Heart right ventricle (tissue), 16 donors: Measurements from ENCODE around the gene TRABD. TPM values are rescaled to one million over a fixed set of nuclear protein-coding genes. Genes with fewer than 3 reads are reported as not detected.

ENCODE experiments used
- ATAC-seq, 8 donors: fragments of 200-7000 bp; cut with Tn5 transposase; one replicate each; pipeline ENCODE4 v1.9.1; 2020; ENCODE audit warnings: mild to moderate bottlenecking in 8 of 8, moderate library complexity in 8 of 8, moderate number of reproducible peaks in 1 of 8
- DNase-seq, 2 donors: peaks; one replicate each; pipeline ENCODE4 v3.0.0-alpha.2; 2020
- H3K27ac ChIP-seq, 10 donors: fragments of 200-600 bp; sonication (generic) in 2 of 10; one replicate each; pipeline versions ENCODE4 v1.5.0 to v1.8.0; 2020 to 2022; ENCODE audit warnings: mild to moderate bottlenecking in 3 of 10
- H3K27me3 ChIP-seq, 7 donors: fragments of 200-600 bp; one replicate each; pipeline ENCODE4 v1.8.0; 2021 to 2022; ENCODE audit warnings: mild to moderate bottlenecking in 2 of 7
- H3K36me3 ChIP-seq, 9 donors: fragments of 200-600 bp; sonication (generic) in 1 of 9; one replicate each; pipeline versions ENCODE4 v1.5.0 to v1.8.0; 2020 to 2022; ENCODE audit warnings: mild to moderate bottlenecking in 2 of 9
- H3K4me1 ChIP-seq, 9 donors: fragments of 200-600 bp; sonication (generic) in 1 of 9; one replicate each; pipeline versions ENCODE4 v1.5.0 to v1.8.0; 2020 to 2022; ENCODE audit warnings: mild to moderate bottlenecking in 4 of 9
- H3K4me3 ChIP-seq, 10 donors: fragments of 200-600 bp; sonication (generic) in 2 of 10; one replicate each; pipeline versions ENCODE4 v1.5.0 to v1.8.0; 2020 to 2022; ENCODE audit warnings: mild to moderate bottlenecking in 7 of 10, moderate library complexity in 2 of 10
- H3K9me3 ChIP-seq, 11 donors: fragments of 200-600 bp in 10 of 11; sonication (generic) in 2 of 11; one replicate each; pipeline versions ENCODE4 v1.5.0 to v1.8.0; 2013 to 2022; ENCODE audit warnings: mild to moderate bottlenecking in 2 of 11, control low read depth in 1 of 11, moderate library complexity in 1 of 11
- CTCF ChIP-seq, 9 donors: fragments of 200-600 bp; sonication (generic) in 2 of 9; IDR thresholded peaks; one replicate each; pipeline versions ENCODE4 v1.5.0 to v1.8.0; 2021 to 2022; ENCODE audit warnings: antibody characterized with exemption in 9 of 9, mild to moderate bottlenecking in 5 of 9, moderate library complexity in 1 of 9
- WGBS, 2 donors: extraction: QIAGEN DNeasy Blood & Tissue Kit; methylation state at CpG; one replicate each; pipeline ENCODE4 v1.1.7; 2013; ENCODE audit warnings: inconsistent platforms in 1 of 2; 5-methylcytosine and 5-hydroxymethylcytosine counted together
- intact Hi-C, 10 donors: fragments of 100-400 bp; cut with DNase I; formaldehyde crosslinking; loops; one replicate each; pipeline versions ENCODE4 v1.11.1 to v1.14.2; 2022
- polyA plus RNA-seq, 2 donors: library from polyadenylated mRNA; stranded (reverse); fragments of 200-250 nt; gene quantifications; one replicate each; pipeline ENCODE4 v1.2.3, GENCODE V29; 2013
- total RNA-seq, 10 donors: library from RNA; stranded (reverse); fragmentation: NEBNext Ultra II Directional in 3 of 10; extraction: Animal tissue kit (Norgen Biotek cat#: 25700) in 3 of 10; gene quantifications; one replicate each; pipeline versions ENCODE4 v1.2.1 to v1.2.4, GENCODE V29; 2021 to 2023
- donor health status: Arrhythmogenic right ventricular cardiomyopathy.
- donor health status: ischemic (EF 13 %, LVEDD 7.1; RV severe dilation, severe dysfunction).
- donor health status: healthy with polysubstance abuse.
- donor health status: DM: no; HTN: yes; CAD: no.
- donor health status: DM: no; HTN: no; CAD: no.
- donor health status: ischemic (EF 25% LVEDD 6.9; RV normal size, moderate dysfunction).
- donor health status: ischemic (EF 25% LVEDD 5.7; RV mildly dilated, moderate dysfunction).
- donor health status: healthy.
- donor health status: DM: yes; HTN: yes; CAD: no.
- donor health status: Ischemic cardiomyopathy.
- donor health status: ischemic (EF 35%, LVEDD 5.7; RV mildly dilated, moderate dysfunction).
- donor health status: nonischemic (EF 11% LVEDD 7.7; RV severe dilation, severe dysfunction).
- donor health status: DM: yes; HTN: yes; CAD: no.
- donor health status: PGD.
- donor health status: ischemic (EF 29% LVEDD 5.4; RV normal size, mild dysfunction).
- donor health status: nonischemic (EF 23%, LVEDD 6.1; RV moderate dilation, normal function).

TRABD gene
- total and polyA plus RNA-seq, 12 donors, result 13.6 to 40.8 (median 19.0) TPM

DNA sequence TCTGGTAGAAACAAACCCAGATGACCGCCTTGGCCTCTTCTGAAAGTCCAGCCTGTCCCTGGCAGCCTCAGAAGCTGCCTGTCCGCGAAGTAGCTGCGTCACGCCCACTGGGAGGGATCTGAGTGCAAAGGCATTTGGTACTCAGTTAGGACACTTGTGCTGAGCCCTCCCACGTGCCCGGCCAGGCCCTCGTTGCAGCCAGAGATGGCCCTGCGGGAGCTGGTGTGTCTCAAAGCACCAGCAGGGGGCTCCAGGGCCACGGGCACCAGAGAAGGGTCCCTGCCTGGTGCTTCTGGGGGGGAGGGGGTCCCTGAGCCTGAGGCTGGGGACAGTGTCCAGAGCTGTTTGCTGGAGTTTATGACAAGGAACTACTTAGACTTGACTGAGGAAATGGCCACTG, 20.9 kb downstream of the TRABD start:
- peak; percentile 57 to 89 (median 78) for ATAC-seq
- 23 to 43% methylated on average over 10 of the region's 10 CpGs for WGBS, 2 donors

DNA sequence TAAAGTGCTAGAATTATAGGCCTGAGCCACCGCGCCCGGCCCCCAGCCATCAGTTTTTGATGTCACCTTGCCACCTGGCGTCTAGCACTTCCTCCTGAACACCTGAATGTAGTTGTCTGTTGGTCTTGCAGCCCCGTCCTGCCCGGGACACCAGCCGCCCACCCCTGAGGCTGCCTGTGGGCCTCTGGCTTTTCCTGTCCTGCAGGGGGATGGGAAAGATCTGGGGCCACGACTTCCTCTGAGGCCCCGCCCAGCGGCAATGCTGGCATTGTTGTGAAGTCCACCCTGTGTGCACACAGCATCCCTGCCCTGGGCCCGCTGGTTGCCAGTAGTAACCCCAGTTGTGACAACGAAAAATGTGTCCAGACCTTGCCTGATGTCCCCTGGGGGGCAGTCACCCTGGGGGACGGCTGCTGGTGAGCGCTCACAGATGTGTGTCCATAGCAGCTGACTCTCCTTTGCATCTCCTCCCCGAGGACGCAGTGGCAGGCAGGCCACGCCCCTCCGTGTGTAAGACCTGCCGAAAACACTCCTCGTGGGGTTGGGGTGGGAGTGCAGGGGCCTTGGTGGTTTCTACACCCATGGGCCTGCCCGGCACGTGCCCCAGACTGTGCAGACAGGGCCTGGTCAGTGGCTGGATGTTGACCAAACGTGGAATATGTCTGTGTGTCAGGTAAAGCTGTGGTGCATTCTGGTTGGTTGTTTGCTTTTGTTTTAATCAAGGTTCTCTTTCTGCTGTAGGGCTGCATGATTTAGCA, 21.8 kb downstream of the TRABD start:
- Histone ChIP-seq H3K4me1 (peaks cover 14 to 42% (median 27%) of the 10 kb centered on the region in 9 donors), H3K9me3 (no peaks in the 10 kb centered on the region), H3K4me3 (no peak overlapping the region), H3K27me3 (no peaks in the 10 kb centered on the region), H3K36me3 (peaks cover 0 to 88% (median 41%) of the 10 kb centered on the region in 9 donors), H3K27ac (no peak overlapping the region)
- DNase-seq, result no peak
- 65 to 67% methylated on average over 23 of the region's 23 CpGs for WGBS, 2 donors
- peak in 2 of 8 donors; percentile 8 to 15 for ATAC-seq
- intact Hi-C loops, result loop anchor here in 6 of 10 donors (2.0 to 10.0 kb wide), 5 partner anchors 55 to 280 kb away; no protein-coding TSS in a partner anchor
- no peak for TF ChIP-seq CTCF (IDR thresholded peaks at IDR 0.05)

More for the DNA sequence above, 20.9 kb downstream of the TRABD start:
- peak overlapping the region in 7 of 10 donors; percentile 1 to 60 (median 40) for H3K27ac ChIP-seq
- peak; percentile 25 to 66 (median 58) for TF ChIP-seq CTCF (IDR thresholded peaks at IDR 0.05)
- intact Hi-C loops, result loop anchor here in 5 of 10 donors (2.0 to 10.0 kb wide), 4 partner anchors 54 to 279 kb away; no protein-coding TSS in a partner anchor
- peaks cover 14 to 52% (median 37%) of the 10 kb centered on the region in 9 donors for H3K4me1 ChIP-seq
- no peak overlapping the region for H3K4me3 ChIP-seq
- H3K9me3 ChIP-seq, result no peaks in the 10 kb centered on the region
- H3K36me3 ChIP-seq, result peaks cover 0 to 79% (median 32%) of the 10 kb centered on the region in 9 donors
- no peaks in the 10 kb centered on the region for H3K27me3 ChIP-seq
- peak; percentile 68 to 73 for DNase-seq

DNA sequence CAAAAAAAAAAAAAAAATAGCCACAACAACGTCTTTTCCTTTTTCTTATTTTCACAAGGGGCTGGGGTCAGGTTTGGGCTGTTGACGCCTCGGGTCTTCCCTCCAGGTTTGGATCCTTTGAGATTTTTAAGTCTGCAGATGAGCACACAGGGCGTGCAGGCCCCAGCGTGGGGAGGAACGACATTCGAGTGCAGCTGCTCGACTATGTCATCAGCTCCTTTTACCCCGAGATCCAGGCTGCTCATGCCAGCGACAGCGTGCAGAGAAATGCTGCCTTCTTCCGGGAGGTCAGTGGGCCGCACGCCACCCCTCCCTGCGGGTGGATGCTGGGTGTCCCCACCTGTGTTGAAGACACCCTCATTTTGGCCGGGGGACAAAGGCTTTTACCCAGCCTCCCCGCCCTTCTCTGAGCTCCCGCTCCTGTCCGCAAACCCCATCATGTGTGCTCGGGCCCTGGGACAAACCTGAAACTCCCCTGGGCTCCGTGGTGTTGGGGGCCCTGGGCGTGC, 22.8 kb downstream of the TRABD start:
- H3K27ac ChIP-seq, result no peak overlapping the region
- intact Hi-C loops, result loop anchor here in 5 of 10 donors (2.0 to 10.0 kb wide), 5 partner anchors 56 to 281 kb away; no protein-coding TSS in a partner anchor

More for the DNA sequence above, 22.8 kb downstream of the TRABD start:
- Histone ChIP-seq H3K4me3 (no peak overlapping the region), H3K36me3 (peaks cover 0 to 94% (median 41%) of the 10 kb centered on the region in 9 donors), H3K4me1 (peaks cover 13 to 38% (median 24%) of the 10 kb centered on the region in 9 donors), H3K9me3 (no peaks in the 10 kb centered on the region), H3K27me3 (no peaks in the 10 kb centered on the region)
- DNase-seq, result no peak
- WGBS, 2 donors, result 85 to 89% methylated on average over 22 of the region's 22 CpGs
- ATAC-seq, result no peak
- no peak for TF ChIP-seq CTCF (IDR thresholded peaks at IDR 0.05)
